Esophagus muscularis mucosa (tissue), 4 donors: Measurements from ENCODE around the gene UST. TPM values are rescaled to one million over a fixed set of nuclear protein-coding genes. Genes with fewer than 3 reads are reported as not detected.

Source experiments
- DNase-seq: peaks from one replicate; pipeline ENCODE4 v3.0.0-alpha.2; 2017; ENCODE audit errors: extremely low spot score
- H3K27ac ChIP-seq, 4 donors: fragments of 200-600 bp; sonication (generic); replicated peaks in 1 of 4; 1 replicate in 3 of 4; 2 replicates in 1 of 4; pipeline ENCODE4 v1.5.1; 2016 to 2019; ENCODE audit warnings: mild to moderate bottlenecking in 1 of 4
- H3K27me3 ChIP-seq, 4 donors: fragments of 200-600 bp; sonication (generic); one replicate each; pipeline versions ENCODE4 v1.5.1 to v1.6.0; 2016 to 2019
- H3K36me3 ChIP-seq, 4 donors: fragments of 200-600 bp; sonication (generic); one replicate each; pipeline ENCODE4 v1.5.1; 2016 to 2019
- H3K4me1 ChIP-seq, 4 donors: fragments of 200-600 bp; sonication (generic); one replicate each; pipeline ENCODE4 v1.5.1; 2016 to 2019
- H3K4me3 ChIP-seq, 4 donors: fragments of 200-600 bp; sonication (generic); 1 replicate in 2 of 4; 2 replicates in 2 of 4; pipeline ENCODE4 v1.5.1; 2016 to 2019; ENCODE audit warnings: mild to moderate bottlenecking in 4 of 4, moderate library complexity in 1 of 4
- H3K9me3 ChIP-seq, 4 donors: fragments of 200-600 bp; sonication (generic); 1 replicate in 3 of 4; 2 replicates in 1 of 4; pipeline ENCODE4 v1.5.1; 2016 to 2019
- EP300 ChIP-seq: sonication (generic); formaldehyde crosslinking; IDR thresholded peaks from one replicate; pipeline ENCODE4 v1.6.1; 2017; ENCODE audit warnings: antibody characterized with exemption
- POLR2A ChIP-seq: fragments of 450-650 bp; IDR thresholded peaks from one replicate; pipeline ENCODE4 v1.6.1; 2017; ENCODE audit warnings: antibody characterized with exemption, moderate library complexity, mild to moderate bottlenecking, low read depth
- POLR2AphosphoS5 ChIP-seq, 2 donors: sonication (generic); formaldehyde crosslinking; IDR thresholded peaks; one replicate each; pipeline ENCODE4 v1.6.1; 2017; ENCODE audit warnings: antibody characterized with exemption in 2 of 2
- WGBS: methylation state at CpG from one replicate; pipeline ENCODE4 v1.1.5; 2018; 5-methylcytosine and 5-hydroxymethylcytosine counted together
- intact Hi-C: fragments of 100-400 bp; cut with DNase I; formaldehyde crosslinking; loops from one replicate; pipeline ENCODE4 v1.15.1; 2023
- total RNA-seq, 4 donors: library from RNA; depleted of rRNA; stranded (reverse); fragments of >200 nt; gene quantifications; one replicate each; pipeline versions ENCODE4 v1.1.0 to v1.2.1, GENCODE V29; 2016
- TF ChIP-seq, protein P1 (sequence below), 3 experiments: fragments of 200-600 bp in 2 of 3; fragments of 450-650 bp in 1 of 3; sonication (generic) in 2 of 3; IDR thresholded peaks; one replicate each; pipeline ENCODE4 v1.5.1; 2017 to 2019; ENCODE audit warnings: antibody characterized with exemption in 3 of 3, mild to moderate bottlenecking in 2 of 3, moderate library complexity in 1 of 3

Gene UST
- total RNA-seq, 4 donors from 2014 or later, result 29.1 to 46.3 (median 32.4) TPM

DNA sequence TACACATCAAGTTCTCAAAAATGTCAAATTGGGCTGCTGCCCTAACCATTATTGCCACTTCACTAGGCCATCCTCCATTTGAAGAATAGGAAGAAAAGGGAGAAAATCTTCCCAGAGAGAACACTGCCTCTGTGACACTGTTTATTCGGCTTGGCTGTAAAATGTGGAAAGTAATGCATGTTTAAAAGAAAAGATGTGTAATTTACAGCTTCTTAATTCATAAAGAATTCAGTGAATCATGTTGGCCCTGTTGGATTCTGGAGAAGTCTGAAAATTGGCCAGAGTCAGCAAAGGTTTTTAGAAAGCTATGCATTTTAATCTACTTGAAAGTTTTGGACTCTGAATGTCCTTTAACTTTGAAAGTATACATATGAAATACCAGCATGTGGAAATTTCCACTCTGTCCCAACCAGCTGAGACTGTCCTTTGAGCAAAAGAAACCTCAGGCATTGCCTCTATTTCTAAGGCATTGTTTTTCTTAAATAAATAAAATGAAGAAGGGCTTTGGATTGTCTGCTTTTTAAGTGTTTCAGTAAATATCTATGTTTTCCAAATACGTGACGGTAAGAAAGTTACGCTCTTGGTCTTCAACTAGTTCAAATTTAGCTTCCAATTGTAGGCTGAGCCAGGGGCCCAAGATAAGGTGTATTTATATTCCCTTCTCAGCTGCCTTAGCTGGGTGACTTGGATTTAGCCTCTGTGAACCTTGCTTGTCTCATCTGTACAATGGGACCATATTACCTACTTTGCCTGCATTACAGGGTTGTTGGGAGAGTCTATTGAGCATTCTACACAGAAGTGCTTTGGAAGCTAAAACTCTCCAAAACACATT lies 222.2 kb downstream of the UST start:
- Histone ChIP-seq H3K27ac (peak overlapping the region; percentile 40 to 60 (median 52)), H3K27me3 (no peaks in the 10 kb centered on the region), H3K4me3 (no peak overlapping the region), H3K9me3 (no peaks in the 10 kb centered on the region), H3K36me3 (peaks cover 0 to 8% (median 3%) of the 10 kb centered on the region in 4 donors), H3K4me1 (peaks cover 3 to 53% (median 45%) of the 10 kb centered on the region in 4 donors)
- intact Hi-C loops, result no loop called here
- DNase-seq, result no peak
- WGBS, result 55% methylated on average over 4 of the region's 4 CpGs
- TF ChIP-seq POLR2A (no peak), EP300 (no peak), POLR2AphosphoS5 (IDR thresholded peaks at IDR 0.05) (no peak)
- TF ChIP-seq, protein P1, sequence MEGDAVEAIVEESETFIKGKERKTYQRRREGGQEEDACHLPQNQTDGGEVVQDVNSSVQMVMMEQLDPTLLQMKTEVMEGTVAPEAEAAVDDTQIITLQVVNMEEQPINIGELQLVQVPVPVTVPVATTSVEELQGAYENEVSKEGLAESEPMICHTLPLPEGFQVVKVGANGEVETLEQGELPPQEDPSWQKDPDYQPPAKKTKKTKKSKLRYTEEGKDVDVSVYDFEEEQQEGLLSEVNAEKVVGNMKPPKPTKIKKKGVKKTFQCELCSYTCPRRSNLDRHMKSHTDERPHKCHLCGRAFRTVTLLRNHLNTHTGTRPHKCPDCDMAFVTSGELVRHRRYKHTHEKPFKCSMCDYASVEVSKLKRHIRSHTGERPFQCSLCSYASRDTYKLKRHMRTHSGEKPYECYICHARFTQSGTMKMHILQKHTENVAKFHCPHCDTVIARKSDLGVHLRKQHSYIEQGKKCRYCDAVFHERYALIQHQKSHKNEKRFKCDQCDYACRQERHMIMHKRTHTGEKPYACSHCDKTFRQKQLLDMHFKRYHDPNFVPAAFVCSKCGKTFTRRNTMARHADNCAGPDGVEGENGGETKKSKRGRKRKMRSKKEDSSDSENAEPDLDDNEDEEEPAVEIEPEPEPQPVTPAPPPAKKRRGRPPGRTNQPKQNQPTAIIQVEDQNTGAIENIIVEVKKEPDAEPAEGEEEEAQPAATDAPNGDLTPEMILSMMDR (IDR thresholded peaks at IDR 0.05), result no peak

DNA sequence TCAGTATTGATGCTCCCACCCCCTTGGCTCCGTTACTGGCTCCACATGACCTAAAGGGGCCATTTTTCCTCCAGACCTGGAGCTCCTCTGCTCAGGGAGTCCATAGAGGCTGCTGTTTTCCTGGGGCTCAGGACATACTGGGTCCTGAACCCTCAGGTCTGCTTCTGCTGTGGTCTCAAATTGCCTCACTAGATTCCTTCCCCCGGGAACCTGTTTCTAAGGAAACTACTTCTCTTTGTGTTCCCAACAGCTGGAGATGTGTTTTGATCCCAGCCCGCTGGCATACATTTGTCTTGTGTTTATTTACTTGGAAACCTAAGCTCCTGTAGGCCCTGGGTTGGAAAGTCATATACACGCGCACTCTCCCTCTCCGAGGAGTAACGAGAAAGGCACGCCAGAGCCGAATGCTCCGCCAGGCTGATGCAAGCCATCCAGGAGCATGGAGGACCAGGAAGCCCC lies 222.8 kb downstream of the UST start:
- TF ChIP-seq EP300, result no peak
- no peak for TF ChIP-seq POLR2A
- TF ChIP-seq, protein P1 (IDR thresholded peaks at IDR 0.05), result no peak
- no peak for TF ChIP-seq POLR2AphosphoS5 (IDR thresholded peaks at IDR 0.05)
- intact Hi-C loops, result no loop called here

DNA sequence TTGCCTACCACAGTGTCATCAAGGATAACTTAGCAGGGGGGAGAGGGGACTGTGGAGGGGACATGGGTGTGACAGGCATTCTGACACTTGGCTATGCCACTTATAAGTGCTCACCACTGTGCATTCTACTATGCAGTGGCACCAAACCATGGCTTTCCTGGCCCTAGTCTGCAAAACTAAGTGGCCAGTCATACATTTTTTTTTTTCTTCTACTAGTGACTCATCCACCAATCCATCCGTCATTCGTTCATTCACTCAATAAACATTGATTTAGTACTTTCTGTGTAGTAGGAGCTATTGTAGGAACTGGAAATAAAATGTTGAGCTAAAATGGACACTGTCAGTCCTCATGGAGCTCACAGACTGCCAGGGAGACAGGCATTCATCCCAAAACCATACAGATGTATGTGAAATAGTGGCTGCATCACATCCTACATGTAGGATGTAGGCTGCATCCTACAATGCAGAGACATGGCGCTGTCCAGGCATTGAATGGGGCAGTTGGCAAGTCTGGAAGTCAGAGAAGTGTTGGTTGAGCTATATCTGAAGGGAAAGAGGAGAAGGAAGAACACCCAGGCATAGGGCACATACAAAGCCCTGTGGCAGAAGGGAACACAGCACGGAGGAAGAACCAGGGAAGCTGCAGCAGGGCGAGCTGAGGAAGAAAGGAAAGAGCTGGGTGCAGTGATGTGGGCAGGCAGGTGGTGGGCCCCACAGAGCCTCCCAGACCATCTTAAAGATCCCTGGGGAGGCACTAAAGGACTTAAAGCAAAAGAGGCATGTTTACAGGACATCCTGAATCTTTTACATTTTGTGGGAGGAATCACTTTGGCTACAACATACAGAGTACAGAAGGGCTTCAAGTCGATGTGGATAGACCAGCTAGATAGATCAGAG lies 224.4 kb downstream of the UST start:
- DNase-seq, result no peak
- no peaks in the 10 kb centered on the region for H3K27me3 ChIP-seq
- intact Hi-C loops, result no loop called here
- no peaks in the 10 kb centered on the region for H3K9me3 ChIP-seq
- 85% methylated on average over 6 of the region's 6 CpGs for WGBS
- H3K27ac ChIP-seq, result no peak overlapping the region
- no peaks in the 10 kb centered on the region for H3K36me3 ChIP-seq
- peaks cover 3 to 58% (median 47%) of the 10 kb centered on the region in 4 donors for H3K4me1 ChIP-seq
- no peak overlapping the region for H3K4me3 ChIP-seq
- TF ChIP-seq EP300, result no peak
- TF ChIP-seq, protein P1 (IDR thresholded peaks at IDR 0.05), result no peak
- TF ChIP-seq POLR2AphosphoS5 (IDR thresholded peaks at IDR 0.05), result no peak
- TF ChIP-seq POLR2A, result no peak

More for the DNA sequence above, 222.8 kb downstream of the UST start:
- H3K9me3 ChIP-seq, result no peaks in the 10 kb centered on the region
- peak overlapping the region; percentile 40 to 60 (median 52) for H3K27ac ChIP-seq
- peaks cover 0 to 6% (median 2%) of the 10 kb centered on the region in 4 donors for H3K36me3 ChIP-seq
- no peaks in the 10 kb centered on the region for H3K27me3 ChIP-seq
- no peak overlapping the region for H3K4me3 ChIP-seq
- 64% methylated on average over 10 of the region's 10 CpGs for WGBS
- no peak for DNase-seq
- peaks cover 3 to 58% (median 47%) of the 10 kb centered on the region in 4 donors for H3K4me1 ChIP-seq

DNA sequence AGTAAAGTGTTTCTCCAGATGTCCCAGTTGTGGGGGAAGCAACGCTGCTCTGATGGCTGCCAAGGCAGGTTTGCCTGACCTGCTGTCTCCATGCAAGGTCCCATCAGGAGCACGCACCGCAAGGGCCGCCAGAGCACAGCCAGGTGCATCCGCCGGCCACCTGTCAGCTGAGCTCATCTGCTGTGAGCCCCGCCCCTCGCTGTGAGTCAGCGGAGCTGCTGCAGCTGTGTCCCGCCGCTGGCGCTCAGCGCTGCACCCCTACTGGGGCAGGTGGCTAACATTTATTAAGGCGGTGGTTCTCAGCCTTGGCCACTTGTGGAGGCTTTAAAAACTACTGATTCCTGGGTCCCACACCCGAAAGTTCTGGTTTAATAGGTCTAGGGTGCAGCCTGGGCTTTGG lies 225.7 kb downstream of the UST start:
- TF ChIP-seq, protein P1 (IDR thresholded peaks at IDR 0.05), result no peak
- peak in 1 of 2 donors; percentile 42 for TF ChIP-seq POLR2AphosphoS5 (IDR thresholded peaks at IDR 0.05)
- peaks cover 3 to 53% (median 39%) of the 10 kb centered on the region in 4 donors for H3K4me1 ChIP-seq
- DNase-seq, result peak; percentile 72
- H3K27ac ChIP-seq, result no peak overlapping the region
- no peaks in the 10 kb centered on the region for H3K27me3 ChIP-seq
- 32% methylated on average over 2 of the region's 15 CpGs for WGBS
- H3K36me3 ChIP-seq, result no peaks in the 10 kb centered on the region
- no peak overlapping the region for H3K4me3 ChIP-seq
- no peaks in the 10 kb centered on the region for H3K9me3 ChIP-seq
- intact Hi-C loops, result no loop called here
